Breast epithelium (tissue), 4 donors: ENCODE measurements around the gene CAMKK1. TPM values are rescaled to one million over a fixed set of nuclear protein-coding genes. Genes with fewer than 3 reads are reported as not detected.

Source experiments
- DNase-seq, 2 donors: peaks; one replicate each; pipeline ENCODE4 v3.0.0-alpha.2; 2019; ENCODE audit warnings: low spot score in 2 of 2
- H3K27ac ChIP-seq, 2 donors: fragments of 200-600 bp; sonication (generic) in 1 of 2; one replicate each; pipeline ENCODE4 v1.5.1; 2016 to 2019; ENCODE audit warnings: mild to moderate bottlenecking in 1 of 2
- H3K27me3 ChIP-seq, 2 donors: fragments of 200-600 bp; sonication (generic) in 1 of 2; one replicate each; pipeline versions ENCODE4 v1.5.1 to v1.6.0; 2017 to 2019; ENCODE audit warnings: control low read depth in 1 of 2, mild to moderate bottlenecking in 1 of 2
- H3K36me3 ChIP-seq: fragments of 200-600 bp; one replicate; pipeline ENCODE4 v1.5.1; 2019
- H3K4me1 ChIP-seq, 2 donors: fragments of 200-600 bp; sonication (generic); one replicate each; pipeline ENCODE4 v1.5.1; 2016 to 2019; ENCODE audit warnings: control low read depth in 1 of 2
- H3K4me3 ChIP-seq, 3 donors: fragments of 200-600 bp; sonication (generic); 1 replicate in 2 of 3; 2 replicates in 1 of 3; pipeline ENCODE4 v1.5.1; 2016 to 2019; ENCODE audit warnings: mild to moderate bottlenecking in 3 of 3, moderate library complexity in 2 of 3
- H3K9me3 ChIP-seq, 2 donors: fragments of 200-600 bp; sonication (generic) in 1 of 2; one replicate each; pipeline ENCODE4 v1.5.1; 2016 to 2019; ENCODE audit warnings: control low read depth in 1 of 2
- POLR2A ChIP-seq: fragments of 450-650 bp; IDR thresholded peaks from one replicate; pipeline ENCODE4 v1.6.1; 2016; ENCODE audit warnings: antibody characterized with exemption, mild to moderate bottlenecking, moderate library complexity
- POLR2AphosphoS5 ChIP-seq, 3 donors: sonication (generic); formaldehyde crosslinking; IDR thresholded peaks; one replicate each; pipeline ENCODE4 v1.6.1; 2017; ENCODE audit warnings: antibody characterized with exemption in 3 of 3
- intact Hi-C: fragments of 100-400 bp; cut with DNase I; formaldehyde crosslinking; loops from one replicate; pipeline ENCODE4 v1.15.1; 2023; ENCODE audit warnings: low total_unique reads
- total RNA-seq, 3 donors: library from RNA; depleted of rRNA; stranded (reverse); fragments of >200 nt; gene quantifications; one replicate each; pipeline ENCODE4 v1.1.0, GENCODE V29; 2016
- TF ChIP-seq, protein P1 (sequence below), 3 donors: fragments of 450-650 bp; IDR thresholded peaks; one replicate each; pipeline ENCODE4 v1.5.1; 2016 to 2017; ENCODE audit warnings: antibody characterized with exemption in 3 of 3, mild to moderate bottlenecking in 3 of 3, moderate library complexity in 3 of 3

The CAMKK1 gene
- total RNA-seq, 3 donors from 2014 or later: 3.0 to 7.8 (median 6.9) TPM

- intact Hi-C loops: no loop called here
- no peaks in the 10 kb centered on the region for H3K9me3 ChIP-seq
- H3K4me1 ChIP-seq: no peaks in the 10 kb centered on the region
- TF ChIP-seq POLR2A: no peak
- TF ChIP-seq POLR2AphosphoS5 (IDR thresholded peaks at IDR 0.05): no peak
- peak overlapping the region in 1 of 2 donors; percentile 19 for H3K27ac ChIP-seq
- H3K4me3 ChIP-seq: no peak overlapping the region
- H3K27me3 ChIP-seq: no peaks in the 10 kb centered on the region
- no peaks in the 10 kb centered on the region for H3K36me3 ChIP-seq
- DNase-seq: no peak
Observed at GRCh38 chr17:3879591-3880417, 13.0 kb downstream of the CAMKK1 start.

GRCh38 chr17:3879186-3879585 is 13.7 kb downstream of the CAMKK1 start:
- DNase-seq: no peak
- intact Hi-C loops: no loop called here
- H3K4me3 ChIP-seq: no peak overlapping the region
- no peaks in the 10 kb centered on the region for H3K4me1 ChIP-seq
- H3K27ac ChIP-seq: no peak overlapping the region
- no peaks in the 10 kb centered on the region for H3K9me3 ChIP-seq
- TF ChIP-seq, protein P1, sequence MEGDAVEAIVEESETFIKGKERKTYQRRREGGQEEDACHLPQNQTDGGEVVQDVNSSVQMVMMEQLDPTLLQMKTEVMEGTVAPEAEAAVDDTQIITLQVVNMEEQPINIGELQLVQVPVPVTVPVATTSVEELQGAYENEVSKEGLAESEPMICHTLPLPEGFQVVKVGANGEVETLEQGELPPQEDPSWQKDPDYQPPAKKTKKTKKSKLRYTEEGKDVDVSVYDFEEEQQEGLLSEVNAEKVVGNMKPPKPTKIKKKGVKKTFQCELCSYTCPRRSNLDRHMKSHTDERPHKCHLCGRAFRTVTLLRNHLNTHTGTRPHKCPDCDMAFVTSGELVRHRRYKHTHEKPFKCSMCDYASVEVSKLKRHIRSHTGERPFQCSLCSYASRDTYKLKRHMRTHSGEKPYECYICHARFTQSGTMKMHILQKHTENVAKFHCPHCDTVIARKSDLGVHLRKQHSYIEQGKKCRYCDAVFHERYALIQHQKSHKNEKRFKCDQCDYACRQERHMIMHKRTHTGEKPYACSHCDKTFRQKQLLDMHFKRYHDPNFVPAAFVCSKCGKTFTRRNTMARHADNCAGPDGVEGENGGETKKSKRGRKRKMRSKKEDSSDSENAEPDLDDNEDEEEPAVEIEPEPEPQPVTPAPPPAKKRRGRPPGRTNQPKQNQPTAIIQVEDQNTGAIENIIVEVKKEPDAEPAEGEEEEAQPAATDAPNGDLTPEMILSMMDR (IDR thresholded peaks at IDR 0.05): no peak
- no peak for TF ChIP-seq POLR2AphosphoS5 (IDR thresholded peaks at IDR 0.05)
- H3K27me3 ChIP-seq: no peaks in the 10 kb centered on the region
- H3K36me3 ChIP-seq: no peaks in the 10 kb centered on the region

DNA sequence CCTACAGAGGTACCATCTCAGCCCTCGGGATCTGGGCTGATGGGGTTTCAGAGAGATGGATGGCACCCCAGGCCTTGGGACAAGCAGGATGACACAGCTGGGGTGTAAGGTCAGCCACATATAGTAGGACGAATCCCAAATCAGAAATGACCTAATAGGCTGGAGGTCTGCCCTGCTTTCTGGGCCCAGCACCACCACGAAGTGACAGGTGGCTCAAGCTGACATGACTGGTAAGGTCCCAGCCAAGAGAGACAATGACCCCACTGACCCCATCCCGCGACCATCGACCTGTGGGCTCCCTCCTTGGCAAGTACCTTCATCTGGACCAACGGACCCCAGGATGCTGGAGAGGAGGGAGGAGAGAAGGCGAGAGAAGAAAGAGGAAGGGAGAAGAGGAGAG is 15.6 kb downstream of the CAMKK1 start:
- Histone ChIP-seq H3K4me1 (no peaks in the 10 kb centered on the region), H3K4me3 (no peak overlapping the region), H3K27ac (no peak overlapping the region), H3K36me3 (no peaks in the 10 kb centered on the region), H3K9me3 (no peaks in the 10 kb centered on the region), H3K27me3 (no peaks in the 10 kb centered on the region)
- intact Hi-C loops: no loop called here
- no peak for DNase-seq
- TF ChIP-seq, protein P1 (IDR thresholded peaks at IDR 0.05): no peak
- no peak for TF ChIP-seq POLR2A
- TF ChIP-seq POLR2AphosphoS5 (IDR thresholded peaks at IDR 0.05): no peak

DNA sequence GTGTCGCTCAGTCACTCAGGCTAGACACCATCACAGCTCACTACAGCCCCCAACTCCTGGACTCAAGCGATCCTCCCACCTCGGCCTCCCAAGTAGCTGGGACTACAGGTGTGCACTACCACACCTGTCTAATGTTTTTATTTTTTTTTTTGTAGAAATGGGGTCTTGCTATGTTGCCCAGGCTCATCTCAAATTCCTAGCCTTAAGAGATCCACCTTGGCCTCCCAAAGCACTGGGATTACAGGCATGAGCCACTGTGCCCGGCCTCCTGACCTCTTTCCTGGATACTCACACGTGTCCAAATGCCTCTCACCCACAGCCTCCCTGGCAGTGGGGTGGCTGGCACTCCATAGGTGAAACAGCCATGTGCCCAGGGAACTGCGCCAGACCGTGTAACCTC is 17.5 kb downstream of the CAMKK1 start:
- no peak for DNase-seq
- no peak for TF ChIP-seq POLR2A
- TF ChIP-seq POLR2AphosphoS5 (IDR thresholded peaks at IDR 0.05): no peak
- TF ChIP-seq, protein P1 (IDR thresholded peaks at IDR 0.05): no peak
- H3K4me1 ChIP-seq: no peaks in the 10 kb centered on the region
- no peak overlapping the region for H3K27ac ChIP-seq
- intact Hi-C loops: no loop called here
- no peaks in the 10 kb centered on the region for H3K27me3 ChIP-seq
- H3K4me3 ChIP-seq: no peak overlapping the region
- no peaks in the 10 kb centered on the region for H3K9me3 ChIP-seq
- no peaks in the 10 kb centered on the region for H3K36me3 ChIP-seq

DNA sequence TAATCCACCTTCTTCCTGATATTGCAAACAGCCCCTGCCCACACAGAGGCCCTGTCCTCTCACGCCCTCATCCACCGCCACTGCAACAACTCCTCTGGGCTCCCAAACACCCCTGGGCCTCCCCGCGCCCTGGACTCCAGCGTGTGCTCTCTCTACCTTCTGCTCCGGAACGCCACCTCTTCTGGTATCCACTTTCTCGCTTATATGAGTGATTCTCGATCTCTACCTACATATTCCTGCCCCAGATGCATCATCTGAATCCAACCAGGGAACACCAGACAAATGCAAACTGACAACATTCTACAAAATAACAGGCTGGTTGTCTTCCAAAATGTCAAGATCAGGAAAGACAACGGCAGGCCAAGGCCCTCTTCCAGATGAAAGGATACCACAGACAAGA is 19.0 kb downstream of the CAMKK1 start:
- TF ChIP-seq POLR2A: no peak
- TF ChIP-seq, protein P1 (IDR thresholded peaks at IDR 0.05): no peak
- no peak for TF ChIP-seq POLR2AphosphoS5 (IDR thresholded peaks at IDR 0.05)
- H3K27me3 ChIP-seq: no peaks in the 10 kb centered on the region
- no peak overlapping the region for H3K4me3 ChIP-seq
- H3K27ac ChIP-seq: no peak overlapping the region
- H3K36me3 ChIP-seq: no peaks in the 10 kb centered on the region
- no peaks in the 10 kb centered on the region for H3K4me1 ChIP-seq
- no peaks in the 10 kb centered on the region for H3K9me3 ChIP-seq
- DNase-seq: no peak
- intact Hi-C loops: no loop called here
